Nephron progenitor cell (in vitro differentiated cells): Measurements from ENCODE around the gene HNRNPL.
A peak's percentile ranks its signal among the peaks of the same experiment; 100 is the strongest.

Experiments
- DNase-seq: peaks from one replicate; pipeline ENCODE4 v3.0.0; 2021
- H3K27ac Mint-ChIP-seq: 2 replicates; pipeline ENCODE4 v1.8.0; 2021; ENCODE audit warnings: mild to moderate bottlenecking, moderate library complexity, mixed read lengths
- H3K27me3 Mint-ChIP-seq: 2 replicates; pipeline ENCODE4 v1.8.0; 2021; ENCODE audit warnings: mild to moderate bottlenecking, low read depth, mixed read lengths; ENCODE audit not compliant: poor library complexity
- H3K36me3 Mint-ChIP-seq: 2 replicates; pipeline ENCODE4 v1.8.0; 2021; ENCODE audit warnings: low read depth, mixed read lengths
- H3K4me1 Mint-ChIP-seq: 2 replicates; pipeline ENCODE4 v1.8.0; 2021; ENCODE audit warnings: mixed read lengths
- H3K4me3 Mint-ChIP-seq: 2 replicates; pipeline ENCODE4 v1.8.0; 2021; ENCODE audit warnings: mild to moderate bottlenecking, moderate library complexity, mixed read lengths
- H3K9me3 Mint-ChIP-seq: 2 replicates; pipeline ENCODE4 v1.8.0; 2021; ENCODE audit warnings: mild to moderate bottlenecking, moderate library complexity, mixed read lengths
- CTCF ChIP-seq: fragments of 200-600 bp; sonication (generic); IDR thresholded peaks from 2 replicates; pipeline ENCODE4 v1.5.0; 2021; ENCODE audit warnings: antibody characterized with exemption

The HNRNPL gene

GRCh38 chr19:38848299-38849146 lies 1.3 kb downstream of the HNRNPL start:
- peaks cover 52% of the 10 kb centered on the region for H3K36me3 Mint-ChIP-seq
- peaks cover 6% of the 10 kb centered on the region for H3K9me3 Mint-ChIP-seq
- peaks cover 68% of the 10 kb centered on the region for H3K4me1 Mint-ChIP-seq
- H3K27ac Mint-ChIP-seq, result peak overlapping the region; percentile 98
- H3K27me3 Mint-ChIP-seq, result peaks cover 4% of the 10 kb centered on the region
- H3K4me3 Mint-ChIP-seq, result peak overlapping the region; percentile 94
- no peak for TF ChIP-seq CTCF
- DNase-seq, result no peak

GRCh38 chr19:38846097-38846496 lies 3.7 kb downstream of the HNRNPL start:
- H3K9me3 Mint-ChIP-seq, result no peaks in the 10 kb centered on the region
- TF ChIP-seq CTCF, result no peak
- DNase-seq, result no peak
- peak overlapping the region; percentile 79 for H3K27ac Mint-ChIP-seq
- H3K4me1 Mint-ChIP-seq, result peaks cover 61% of the 10 kb centered on the region
- no peak overlapping the region for H3K4me3 Mint-ChIP-seq
- peaks cover 76% of the 10 kb centered on the region for H3K36me3 Mint-ChIP-seq
- H3K27me3 Mint-ChIP-seq, result peaks cover 4% of the 10 kb centered on the region

- Mint-ChIP-seq H3K9me3 (no peaks in the 10 kb centered on the region), H3K27me3 (peaks cover 8% of the 10 kb centered on the region), H3K36me3 (peaks cover 82% of the 10 kb centered on the region), H3K27ac (peak overlapping the region; percentile 79), H3K4me1 (peaks cover 55% of the 10 kb centered on the region), H3K4me3 (no peak overlapping the region)
- TF ChIP-seq CTCF, result no peak
- no peak for DNase-seq
Observed at GRCh38 chr19:38845374-38846024, 4.3 kb downstream of the HNRNPL start.

GRCh38 chr19:38844093-38844686 lies 5.6 kb downstream of the HNRNPL start:
- H3K27me3 Mint-ChIP-seq, result peaks cover 5% of the 10 kb centered on the region
- peaks cover 90% of the 10 kb centered on the region for H3K36me3 Mint-ChIP-seq
- no peak for DNase-seq
- TF ChIP-seq CTCF, result no peak
- H3K4me1 Mint-ChIP-seq, result peaks cover 55% of the 10 kb centered on the region
- peak overlapping the region; percentile 87 for H3K27ac Mint-ChIP-seq
- H3K9me3 Mint-ChIP-seq, result no peaks in the 10 kb centered on the region
- H3K4me3 Mint-ChIP-seq, result no peak overlapping the region

- peaks cover 7% of the 10 kb centered on the region for H3K27me3 Mint-ChIP-seq
- DNase-seq, result no peak
- H3K36me3 Mint-ChIP-seq, result peaks cover 89% of the 10 kb centered on the region
- no peak for TF ChIP-seq CTCF
- no peaks in the 10 kb centered on the region for H3K9me3 Mint-ChIP-seq
- peak overlapping the region; percentile 91 for H3K27ac Mint-ChIP-seq
- no peak overlapping the region for H3K4me3 Mint-ChIP-seq
- H3K4me1 Mint-ChIP-seq, result peaks cover 46% of the 10 kb centered on the region
Observed at GRCh38 chr19:38843175-38843758, 6.5 kb downstream of the HNRNPL start.
